ENCODE results near the gene GUCA1C. TPM values are rescaled to one million over a fixed set of nuclear protein-coding genes. Genes with fewer than 3 reads are reported as not detected.

The GUCA1C gene
- total and polyA plus RNA-seq, 3 experiments from 2014 or later: not detected

- Histone ChIP-seq H3K27ac (ENCODE audit: low read depth, low read length) (no peak overlapping the region), H3K4me3 (ENCODE audit: low read length) (no peak overlapping the region), H3K36me3 (ENCODE audit: insufficient read depth, low read length) (no peaks in the 10 kb centered on the region), H3K4me1 (ENCODE audit: insufficient read depth, low read length) (no peaks in the 10 kb centered on the region), H3K9me3 (ENCODE audit: low read length) (no peaks in the 10 kb centered on the region), H3K27me3 (ENCODE audit: insufficient read depth, low read length, poor library complexity, severe bottlenecking) (no peaks in the 10 kb centered on the region)
- POLR2A ChIA-PET: no interaction called here
- H3K27ac Mint-ChIP-seq: peak overlapping the region in 1 of 8 donors; percentile 14
- CTCF ChIA-PET: interaction anchor here (1.0 to 1.4 kb wide), 5 partner anchors 9 to 234 kb away, joined by 3 to 4 read pairs (median 3); no protein-coding TSS in a partner anchor
- H3K9me3 Mint-ChIP-seq: no peaks in the 10 kb centered on the region
- peaks cover 0 to 3% of the 10 kb centered on the region in 2 donors for H3K27me3 Mint-ChIP-seq
- peaks cover 0 to 5% (median 0%) of the 10 kb centered on the region in 3 donors for H3K36me3 Mint-ChIP-seq
- no peak for DNase-seq
- H3K4me1 Mint-ChIP-seq: peaks cover 6 to 13% (median 11%) of the 10 kb centered on the region in 3 donors
- H3K4me3 Mint-ChIP-seq: no peak overlapping the region
Measured at GRCh38 chr3:108897883-108898282, 55.8 kb downstream of the GUCA1C start.

- POLR2A ChIA-PET: no interaction called here
- Mint-ChIP-seq H3K4me3 (no peak overlapping the region), H3K9me3 (no peaks in the 10 kb centered on the region), H3K36me3 (peaks cover 0 to 4% (median 0%) of the 10 kb centered on the region in 3 donors), H3K4me1 (peaks cover 2 to 6% (median 5%) of the 10 kb centered on the region in 3 donors), H3K27ac (no peak overlapping the region), H3K27me3 (peaks cover 0 to 3% of the 10 kb centered on the region in 2 donors)
- CTCF ChIA-PET: interaction anchor here (1.4 kb wide), 1 partner anchor 20 kb away, joined by 3 read pairs; no protein-coding TSS in a partner anchor
- Histone ChIP-seq H3K36me3 (ENCODE audit: insufficient read depth, low read length) (no peaks in the 10 kb centered on the region), H3K27me3 (ENCODE audit: insufficient read depth, low read length, poor library complexity, severe bottlenecking) (no peaks in the 10 kb centered on the region), H3K4me1 (ENCODE audit: insufficient read depth, low read length) (no peaks in the 10 kb centered on the region), H3K4me3 (ENCODE audit: low read length) (no peak overlapping the region), H3K9me3 (ENCODE audit: low read length) (no peaks in the 10 kb centered on the region), H3K27ac (ENCODE audit: low read depth, low read length) (no peak overlapping the region)
- DNase-seq: no peak
Measured at GRCh38 chr3:108894981-108895380, 58.7 kb downstream of the GUCA1C start.

- Histone ChIP-seq H3K27me3 (ENCODE audit: insufficient read depth, low read length, poor library complexity, severe bottlenecking) (no peaks in the 10 kb centered on the region), H3K4me3 (ENCODE audit: low read length) (no peak overlapping the region), H3K27ac (ENCODE audit: low read depth, low read length) (no peak overlapping the region), H3K4me1 (ENCODE audit: insufficient read depth, low read length) (no peaks in the 10 kb centered on the region), H3K9me3 (ENCODE audit: low read length) (no peaks in the 10 kb centered on the region), H3K36me3 (ENCODE audit: insufficient read depth, low read length) (no peaks in the 10 kb centered on the region)
- DNase-seq: no peak
- no peaks in the 10 kb centered on the region for H3K4me1 Mint-ChIP-seq
- CTCF ChIA-PET: no interaction called here
- H3K4me3 Mint-ChIP-seq: no peak overlapping the region
- no peaks in the 10 kb centered on the region for H3K9me3 Mint-ChIP-seq
- peaks cover 0 to 11% (median 0%) of the 10 kb centered on the region in 3 donors for H3K36me3 Mint-ChIP-seq
- POLR2A ChIA-PET: no interaction called here
- H3K27ac Mint-ChIP-seq: no peak overlapping the region
- H3K27me3 Mint-ChIP-seq: peaks cover 0 to 3% of the 10 kb centered on the region in 2 donors
Measured at GRCh38 chr3:108891833-108892232, 61.8 kb downstream of the GUCA1C start.

GRCh38 chr3:108887777-108888176 is 65.9 kb downstream of the GUCA1C start:
- CTCF ChIA-PET: no interaction called here
- POLR2A ChIA-PET: no interaction called here
- DNase-seq: no peak
- Mint-ChIP-seq H3K4me3 (no peak overlapping the region), H3K27me3 (no peaks in the 10 kb centered on the region), H3K27ac (no peak overlapping the region), H3K9me3 (no peaks in the 10 kb centered on the region), H3K4me1 (peaks cover 9 to 14% (median 13%) of the 10 kb centered on the region in 3 donors), H3K36me3 (peaks cover 0 to 11% (median 0%) of the 10 kb centered on the region in 3 donors)
- H3K4me3 ChIP-seq (ENCODE audit: low read length): no peak overlapping the region
- no peaks in the 10 kb centered on the region for H3K9me3 ChIP-seq (ENCODE audit: low read length)
- no peaks in the 10 kb centered on the region for H3K27me3 ChIP-seq (ENCODE audit: insufficient read depth, low read length, poor library complexity, severe bottlenecking)
- H3K36me3 ChIP-seq (ENCODE audit: insufficient read depth, low read length): no peaks in the 10 kb centered on the region
- H3K27ac ChIP-seq (ENCODE audit: low read depth, low read length): no peak overlapping the region
- peaks cover 3% of the 10 kb centered on the region for H3K4me1 ChIP-seq (ENCODE audit: insufficient read depth, low read length)

GRCh38 chr3:108887121-108887520 is 66.6 kb downstream of the GUCA1C start:
- DNase-seq: no peak
- no peaks in the 10 kb centered on the region for H3K9me3 Mint-ChIP-seq
- no peaks in the 10 kb centered on the region for H3K27me3 Mint-ChIP-seq
- no peaks in the 10 kb centered on the region for H3K27me3 ChIP-seq (ENCODE audit: insufficient read depth, low read length, poor library complexity, severe bottlenecking)
- H3K36me3 ChIP-seq (ENCODE audit: insufficient read depth, low read length): no peaks in the 10 kb centered on the region
- peaks cover 9 to 14% (median 13%) of the 10 kb centered on the region in 3 donors for H3K4me1 Mint-ChIP-seq
- H3K4me1 ChIP-seq (ENCODE audit: insufficient read depth, low read length): peaks cover 3% of the 10 kb centered on the region
- ChIA-PET POLR2A (no interaction called here), CTCF (interaction anchor here (1.8 kb wide), 1 partner anchor 28 kb away, joined by 7 read pairs; no protein-coding TSS in a partner anchor)
- no peak overlapping the region for H3K27ac ChIP-seq (ENCODE audit: low read depth, low read length)
- no peak overlapping the region for H3K4me3 ChIP-seq (ENCODE audit: low read length)
- H3K36me3 Mint-ChIP-seq: peaks cover 0 to 11% (median 0%) of the 10 kb centered on the region in 3 donors
- H3K4me3 Mint-ChIP-seq: no peak overlapping the region
- no peaks in the 10 kb centered on the region for H3K9me3 ChIP-seq (ENCODE audit: low read length)
- H3K27ac Mint-ChIP-seq: no peak overlapping the region

- H3K36me3 Mint-ChIP-seq: peaks cover 0 to 23% (median 4%) of the 10 kb centered on the region in 3 donors
- H3K9me3 Mint-ChIP-seq: peaks cover 0 to 2% (median 0%) of the 10 kb centered on the region in 5 donors
- peaks cover 9 to 14% (median 13%) of the 10 kb centered on the region in 3 donors for H3K4me1 Mint-ChIP-seq
- no peaks in the 10 kb centered on the region for H3K27me3 Mint-ChIP-seq
- ChIA-PET POLR2A (no interaction called here), CTCF (no interaction called here)
- no peak overlapping the region for H3K4me3 ChIP-seq (ENCODE audit: low read length)
- DNase-seq: no peak
- no peaks in the 10 kb centered on the region for H3K36me3 ChIP-seq (ENCODE audit: insufficient read depth, low read length)
- H3K9me3 ChIP-seq (ENCODE audit: low read length): no peaks in the 10 kb centered on the region
- H3K4me3 Mint-ChIP-seq: peak overlapping the region in 1 of 7 donors; percentile 21
- H3K27me3 ChIP-seq (ENCODE audit: insufficient read depth, low read length, poor library complexity, severe bottlenecking): no peaks in the 10 kb centered on the region
- H3K27ac Mint-ChIP-seq: peak overlapping the region in 2 of 8 donors; percentile 49 to 84
- peaks cover 3% of the 10 kb centered on the region for H3K4me1 ChIP-seq (ENCODE audit: insufficient read depth, low read length)
- no peak overlapping the region for H3K27ac ChIP-seq (ENCODE audit: low read depth, low read length)
Measured at GRCh38 chr3:108883373-108883772, 70.3 kb downstream of the GUCA1C start.

- Mint-ChIP-seq H3K4me1 (peaks cover 9 to 14% (median 13%) of the 10 kb centered on the region in 3 donors), H3K4me3 (no peak overlapping the region), H3K9me3 (peaks cover 0 to 2% (median 0%) of the 10 kb centered on the region in 5 donors), H3K36me3 (peaks cover 0 to 23% (median 4%) of the 10 kb centered on the region in 3 donors), H3K27ac (no peak overlapping the region), H3K27me3 (no peaks in the 10 kb centered on the region)
- Histone ChIP-seq H3K4me1 (ENCODE audit: insufficient read depth, low read length) (peaks cover 3% of the 10 kb centered on the region), H3K27ac (ENCODE audit: low read depth, low read length) (no peak overlapping the region), H3K27me3 (ENCODE audit: insufficient read depth, low read length, poor library complexity, severe bottlenecking) (no peaks in the 10 kb centered on the region), H3K36me3 (ENCODE audit: insufficient read depth, low read length) (no peaks in the 10 kb centered on the region), H3K9me3 (ENCODE audit: low read length) (no peaks in the 10 kb centered on the region), H3K4me3 (ENCODE audit: low read length) (no peak overlapping the region)
- CTCF ChIA-PET: no interaction called here
- no peak for DNase-seq
- POLR2A ChIA-PET: no interaction called here
Measured at GRCh38 chr3:108882762-108883161, 70.9 kb downstream of the GUCA1C start.

GRCh38 chr3:108879915-108880314 is 73.8 kb downstream of the GUCA1C start:
- DNase-seq: no peak
- Mint-ChIP-seq H3K4me3 (no peak overlapping the region), H3K9me3 (peaks cover 0 to 2% (median 0%) of the 10 kb centered on the region in 5 donors), H3K4me1 (peaks cover 9 to 14% (median 13%) of the 10 kb centered on the region in 3 donors), H3K36me3 (peaks cover 0 to 19% (median 6%) of the 10 kb centered on the region in 3 donors), H3K27ac (no peak overlapping the region), H3K27me3 (no peaks in the 10 kb centered on the region)
- Histone ChIP-seq H3K9me3 (ENCODE audit: low read length) (no peaks in the 10 kb centered on the region), H3K4me3 (ENCODE audit: low read length) (no peak overlapping the region), H3K27me3 (ENCODE audit: insufficient read depth, low read length, poor library complexity, severe bottlenecking) (no peaks in the 10 kb centered on the region), H3K4me1 (ENCODE audit: insufficient read depth, low read length) (peaks cover 3% of the 10 kb centered on the region), H3K36me3 (ENCODE audit: insufficient read depth, low read length) (no peaks in the 10 kb centered on the region), H3K27ac (ENCODE audit: low read depth, low read length) (no peak overlapping the region)
- ChIA-PET CTCF (no interaction called here), POLR2A (no interaction called here)

Measured in CD8-positive, alpha-beta memory T cell (primary cell).